Lung microvascular endothelial cell (primary cell): ENCODE data around the gene STRBP. TPM values are rescaled to one million over a fixed set of nuclear protein-coding genes. Genes with fewer than 3 reads are reported as not detected.
"Not testable (repeated sequence)": the region's sequence is repeated elsewhere in the genome, so short reads cannot be mapped to it uniquely, and the experiment has no call there.

ENCODE experiments used
- DNase-seq, 2 donors: peaks; one replicate each; pipeline versions ENCODE4 v3.0.0 to v3.0.0-alpha.2; 2010; ENCODE audit warnings: low read depth in 2 of 2
- total RNA-seq: library from RNA; depleted of rRNA; stranded (reverse); fragments of >200 nt; gene quantifications from 2 replicates; pipeline ENCODE4 v1.2.1, GENCODE V29; 2014

Gene STRBP
- total RNA-seq, result 4.8 and 7.7 TPM in 2 replicates

GRCh38 chr9:123268465-123269259, at the start of gene STRBP:
Gene STRBP (minus strand): TSS chr9:123268586. CDS start chr9:123184134, 84,452 bp downstream.
- DNase-seq, result peak; percentile 84 to 93

- peak in 1 of 2 donors; percentile 43 for DNase-seq
Observed at GRCh38 chr9:123316053-123316718, 47.8 kb upstream of the STRBP start.

- DNase-seq, result no peak
Observed at GRCh38 chr9:123315635-123316034, 47.2 kb upstream of the STRBP start.

GRCh38 chr9:123314617-123315016, 46.2 kb upstream of the STRBP start:
- no peak for DNase-seq

GRCh38 chr9:123312306-123312877, 44.0 kb upstream of the STRBP start:
- DNase-seq, result no peak

- no peak for DNase-seq
Observed at GRCh38 chr9:123311250-123311752, 42.9 kb upstream of the STRBP start.

- no peak for DNase-seq
Observed at GRCh38 chr9:123310551-123311249, 42.3 kb upstream of the STRBP start.

- no peak for DNase-seq
Observed at GRCh38 chr9:123309611-123310010, 41.2 kb upstream of the STRBP start.

- no peak for DNase-seq
Observed at GRCh38 chr9:123305879-123306278, 37.5 kb upstream of the STRBP start.

- no peak for DNase-seq
Observed at GRCh38 chr9:123304340-123304691, 35.9 kb upstream of the STRBP start.

- peak in 1 of 2 donors; percentile 13 for DNase-seq
Observed at GRCh38 chr9:123302348-123303214, 34.2 kb upstream of the STRBP start.

GRCh38 chr9:123301936-123302335, 33.5 kb upstream of the STRBP start:
- not testable (repeated sequence) for DNase-seq

GRCh38 chr9:123300554-123300953, 32.2 kb upstream of the STRBP start:
- DNase-seq, result no peak

- DNase-seq, result no peak
Observed at GRCh38 chr9:123299558-123300126, 31.3 kb upstream of the STRBP start.

- no peak for DNase-seq
Observed at GRCh38 chr9:123296174-123296573, 27.8 kb upstream of the STRBP start.

GRCh38 chr9:123291736-123292135, 23.4 kb upstream of the STRBP start:
- DNase-seq, result no peak

- DNase-seq, result no peak
Observed at GRCh38 chr9:123290764-123291163, 22.4 kb upstream of the STRBP start.

- DNase-seq, result no peak
Observed at GRCh38 chr9:123287639-123288038, 19.3 kb upstream of the STRBP start.

GRCh38 chr9:123286324-123286723, 17.9 kb upstream of the STRBP start:
- no peak for DNase-seq

- no peak for DNase-seq
Observed at GRCh38 chr9:123284656-123285055, 16.3 kb upstream of the STRBP start.
